Neural progenitor cell (in vitro differentiated cells): Measurements from ENCODE around the gene SUGCT. TPM values are rescaled to one million over a fixed set of nuclear protein-coding genes. Genes with fewer than 3 reads are reported as not detected.

Experiments
- DNase-seq: peaks from one replicate; pipeline ENCODE4 v3.0.0-alpha.2; 2016; ENCODE audit warnings: low spot score
- H2AFZ ChIP-seq: fragments of 200-600 bp; sonication (generic); replicated peaks from 2 replicates; pipeline ENCODE4 v1.6.1; 2016; ENCODE audit warnings: antibody characterized with exemption
- H3F3A ChIP-seq: fragments of 200-600 bp; sonication (generic); 2 replicates; pipeline ENCODE4 v1.6.1; 2016; ENCODE audit warnings: antibody characterized with exemption, low read depth
- H3K27ac ChIP-seq: fragments of 200-600 bp; sonication (generic); 2 replicates; pipeline ENCODE4 v1.5.1; 2016; ENCODE audit warnings: mild to moderate bottlenecking
- H3K27me3 ChIP-seq: fragments of 200-600 bp; sonication (generic); 2 replicates; pipeline ENCODE4 v1.6.1; 2016; ENCODE audit warnings: mild to moderate bottlenecking, moderate library complexity
- H3K36me3 ChIP-seq: fragments of 200-600 bp; sonication (generic); 2 replicates; pipeline ENCODE4 v1.5.1; 2016
- H3K4me1 ChIP-seq: fragments of 200-600 bp; sonication (generic); 2 replicates; pipeline ENCODE4 v1.6.1; 2016; ENCODE audit warnings: mixed run types
- H3K4me2 ChIP-seq: fragments of 200-600 bp; sonication (generic); 2 replicates; pipeline ENCODE4 v1.6.1; 2016
- H3K4me3 ChIP-seq: fragments of 200-600 bp; sonication (generic); 2 replicates; pipeline ENCODE4 v1.5.1; 2016
- H3K79me2 ChIP-seq: fragments of 200-600 bp; sonication (generic); 2 replicates; pipeline ENCODE4 v1.6.1; 2016; ENCODE audit warnings: low read depth
- H3K9ac ChIP-seq: fragments of 200-600 bp; sonication (generic); 2 replicates; pipeline ENCODE4 v1.6.1; 2016
- H3K9me3 ChIP-seq: fragments of 200-600 bp; sonication (generic); 2 replicates; pipeline ENCODE4 v1.5.1; 2016; ENCODE audit warnings: low read depth
- H4K20me1 ChIP-seq: fragments of 200-600 bp; sonication (generic); 2 replicates; pipeline ENCODE4 v1.6.1; 2016; ENCODE audit warnings: low read depth
- H3K27ac Mint-ChIP-seq: 3 replicates; pipeline ENCODE4 v1.8.0; 2021; ENCODE audit warnings: mixed read lengths
- H3K27me3 Mint-ChIP-seq: 2 replicates; pipeline ENCODE4 v1.8.0; 2022; ENCODE audit warnings: low read depth, mild to moderate bottlenecking, inconsistent platforms, moderate library complexity, mixed read lengths; ENCODE audit not compliant: insufficient read depth
- H3K36me3 Mint-ChIP-seq: 3 replicates; pipeline ENCODE4 v1.8.0; 2021; ENCODE audit warnings: mixed read lengths
- H3K4me1 Mint-ChIP-seq: 3 replicates; pipeline ENCODE4 v1.8.0; 2021; ENCODE audit warnings: mixed read lengths
- H3K4me3 Mint-ChIP-seq: 3 replicates; pipeline ENCODE4 v1.8.0; 2021; ENCODE audit warnings: mild to moderate bottlenecking, moderate library complexity, mixed read lengths
- H3K9me3 Mint-ChIP-seq: 3 replicates; pipeline ENCODE4 v1.8.0; 2020; ENCODE audit warnings: mixed read lengths
- EZH2 ChIP-seq: fragments of 200-600 bp; sonication (generic); IDR thresholded peaks from 2 replicates; pipeline ENCODE4 v1.6.1; 2017; ENCODE audit warnings: antibody characterized with exemption, mild to moderate bottlenecking, moderate library complexity
- EZH2phosphoT487 ChIP-seq: fragments of 200-600 bp; sonication (generic); IDR thresholded peaks from 2 replicates; pipeline ENCODE4 v1.6.1; 2017; ENCODE audit warnings: antibody characterized with exemption
- total RNA-seq: library from RNA; depleted of rRNA; stranded (reverse); fragments of >200 nt; gene quantifications from 2 replicates; pipeline ENCODE4 v1.2.3, GENCODE V29; 2015; ENCODE audit warnings: low replicate concordance
- TF ChIP-seq, protein P1 (sequence below): fragments of 200-600 bp; sonication (generic); IDR thresholded peaks from 2 replicates; pipeline ENCODE4 v1.5.1; 2017; ENCODE audit warnings: antibody characterized with exemption, mild to moderate bottlenecking

SUGCT gene
- total RNA-seq, 1 donor from 2014 or later = 10.1 TPM

DNA sequence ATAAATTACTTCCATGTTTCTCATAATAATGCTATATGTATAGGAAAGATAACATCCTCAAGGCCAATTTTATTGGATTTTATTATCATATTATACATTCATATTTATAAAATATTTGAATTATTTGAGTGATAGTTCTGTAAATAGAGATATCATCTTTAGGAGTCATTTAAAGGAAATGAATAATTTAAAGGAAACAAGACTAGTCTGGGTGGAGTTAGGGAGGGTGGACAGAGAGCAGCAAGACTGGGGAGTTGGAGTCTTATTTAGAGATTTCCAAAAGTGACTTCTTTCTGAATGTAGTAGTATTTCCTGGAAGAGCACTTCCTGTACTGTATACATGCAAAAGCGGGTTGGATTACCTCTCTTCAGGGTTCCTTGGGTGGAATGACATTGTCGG, 342.3 kb downstream of the SUGCT start:
- H3K9me3 ChIP-seq = no peaks in the 10 kb centered on the region
- H3K27ac ChIP-seq = no peak overlapping the region
- no peaks in the 10 kb centered on the region for H3K36me3 ChIP-seq
- H3K4me3 ChIP-seq = no peak overlapping the region
- Mint-ChIP-seq H3K4me1 (no peaks in the 10 kb centered on the region), H3K27me3 (no peaks in the 10 kb centered on the region), H3K9me3 (no peaks in the 10 kb centered on the region), H3K36me3 (no peaks in the 10 kb centered on the region), H3K27ac (no peak overlapping the region), H3K4me3 (no peak overlapping the region)
- H3K27me3 ChIP-seq = no peaks in the 10 kb centered on the region
- no peaks in the 10 kb centered on the region for H3K79me2 ChIP-seq
- H2AFZ ChIP-seq = no peak overlapping the region
- no peak overlapping the region for H3K4me2 ChIP-seq
- H3K9ac ChIP-seq = no peak overlapping the region
- H3K4me1 ChIP-seq = no peaks in the 10 kb centered on the region
- no peak for DNase-seq
- no peaks in the 10 kb centered on the region for H3F3A ChIP-seq
- H4K20me1 ChIP-seq = no peaks in the 10 kb centered on the region
- TF ChIP-seq EZH2 (no peak), EZH2phosphoT487 (no peak)
- TF ChIP-seq, protein P1, sequence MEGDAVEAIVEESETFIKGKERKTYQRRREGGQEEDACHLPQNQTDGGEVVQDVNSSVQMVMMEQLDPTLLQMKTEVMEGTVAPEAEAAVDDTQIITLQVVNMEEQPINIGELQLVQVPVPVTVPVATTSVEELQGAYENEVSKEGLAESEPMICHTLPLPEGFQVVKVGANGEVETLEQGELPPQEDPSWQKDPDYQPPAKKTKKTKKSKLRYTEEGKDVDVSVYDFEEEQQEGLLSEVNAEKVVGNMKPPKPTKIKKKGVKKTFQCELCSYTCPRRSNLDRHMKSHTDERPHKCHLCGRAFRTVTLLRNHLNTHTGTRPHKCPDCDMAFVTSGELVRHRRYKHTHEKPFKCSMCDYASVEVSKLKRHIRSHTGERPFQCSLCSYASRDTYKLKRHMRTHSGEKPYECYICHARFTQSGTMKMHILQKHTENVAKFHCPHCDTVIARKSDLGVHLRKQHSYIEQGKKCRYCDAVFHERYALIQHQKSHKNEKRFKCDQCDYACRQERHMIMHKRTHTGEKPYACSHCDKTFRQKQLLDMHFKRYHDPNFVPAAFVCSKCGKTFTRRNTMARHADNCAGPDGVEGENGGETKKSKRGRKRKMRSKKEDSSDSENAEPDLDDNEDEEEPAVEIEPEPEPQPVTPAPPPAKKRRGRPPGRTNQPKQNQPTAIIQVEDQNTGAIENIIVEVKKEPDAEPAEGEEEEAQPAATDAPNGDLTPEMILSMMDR = no peak

DNA sequence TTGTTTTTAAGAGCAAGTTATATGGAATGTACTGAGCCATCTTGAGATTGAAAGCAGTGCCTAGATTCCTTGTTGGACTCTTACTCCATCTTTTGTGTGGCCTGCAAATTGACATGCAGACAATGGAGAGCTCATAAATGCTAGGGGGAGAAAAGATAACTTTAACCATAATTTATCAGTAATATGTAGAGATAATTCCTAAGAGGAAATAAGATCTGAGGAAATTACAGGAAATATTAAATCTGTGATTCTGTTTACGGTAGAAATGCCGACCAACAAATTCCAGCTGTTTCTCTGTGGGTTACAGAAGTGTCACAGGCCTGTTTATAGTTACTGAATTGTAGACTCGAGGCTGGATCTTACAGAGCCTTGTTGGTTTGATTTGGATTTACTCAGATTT, 348.0 kb downstream of the SUGCT start:
- no peaks in the 10 kb centered on the region for H3K79me2 ChIP-seq
- no peaks in the 10 kb centered on the region for H3K9me3 Mint-ChIP-seq
- no peaks in the 10 kb centered on the region for H3K27me3 ChIP-seq
- H3K27ac ChIP-seq = no peak overlapping the region
- H3K4me1 ChIP-seq = no peaks in the 10 kb centered on the region
- TF ChIP-seq EZH2 = no peak
- TF ChIP-seq EZH2phosphoT487 = no peak
- TF ChIP-seq, protein P1 = no peak
- no peaks in the 10 kb centered on the region for H3K27me3 Mint-ChIP-seq
- no peak overlapping the region for H3K4me3 Mint-ChIP-seq
- no peak overlapping the region for H2AFZ ChIP-seq
- no peaks in the 10 kb centered on the region for H3K4me1 Mint-ChIP-seq
- H3K4me3 ChIP-seq = no peak overlapping the region
- no peaks in the 10 kb centered on the region for H3F3A ChIP-seq
- no peaks in the 10 kb centered on the region for H3K36me3 ChIP-seq
- no peaks in the 10 kb centered on the region for H4K20me1 ChIP-seq
- no peak overlapping the region for H3K4me2 ChIP-seq
- DNase-seq = no peak
- no peak overlapping the region for H3K9ac ChIP-seq
- H3K36me3 Mint-ChIP-seq = no peaks in the 10 kb centered on the region
- H3K27ac Mint-ChIP-seq = no peak overlapping the region
- H3K9me3 ChIP-seq = no peaks in the 10 kb centered on the region

DNA sequence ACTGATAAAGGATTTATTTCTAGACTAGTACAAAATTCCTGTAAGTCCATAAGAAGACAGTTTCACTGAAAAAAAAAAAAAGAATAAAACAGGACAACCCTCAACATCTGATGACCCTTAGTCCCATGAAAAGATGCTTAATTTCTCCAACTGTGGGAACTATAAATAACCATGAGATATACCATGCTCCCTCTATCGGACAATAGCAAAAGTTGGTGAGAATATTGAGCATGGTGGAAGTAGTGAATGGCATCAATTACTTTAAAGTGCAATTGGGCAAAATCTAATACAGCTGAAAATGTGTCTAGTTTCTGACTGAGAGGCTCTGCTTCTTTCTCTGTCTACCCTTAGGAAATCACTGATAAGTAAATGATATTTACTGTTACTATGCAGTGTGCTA, 348.8 kb downstream of the SUGCT start:
- Histone ChIP-seq H3F3A (no peaks in the 10 kb centered on the region), H2AFZ (no peak overlapping the region), H3K4me2 (no peak overlapping the region), H3K36me3 (no peaks in the 10 kb centered on the region), H3K9me3 (no peaks in the 10 kb centered on the region), H4K20me1 (no peaks in the 10 kb centered on the region), H3K79me2 (no peaks in the 10 kb centered on the region), H3K27me3 (no peaks in the 10 kb centered on the region), H3K4me1 (no peaks in the 10 kb centered on the region), H3K27ac (no peak overlapping the region), H3K4me3 (no peak overlapping the region), H3K9ac (no peak overlapping the region)
- TF ChIP-seq, protein P1 = no peak
- TF ChIP-seq EZH2 (no peak), EZH2phosphoT487 (no peak)
- DNase-seq = no peak
- Mint-ChIP-seq H3K27ac (no peak overlapping the region), H3K9me3 (no peaks in the 10 kb centered on the region), H3K4me3 (no peak overlapping the region), H3K36me3 (no peaks in the 10 kb centered on the region), H3K4me1 (no peaks in the 10 kb centered on the region), H3K27me3 (no peaks in the 10 kb centered on the region)
